Peyer's patch (tissue), 4 donors: ENCODE measurements around the gene ADK. TPM values are rescaled to one million over a fixed set of nuclear protein-coding genes. Genes with fewer than 3 reads are reported as not detected.

Source experiments
- DNase-seq, 3 donors: peaks; one replicate each; pipeline ENCODE4 v3.0.0-alpha.2; 2017 to 2019
- H3K27ac ChIP-seq, 4 donors: fragments of 200-600 bp; sonication (generic); one replicate each; pipeline ENCODE4 v1.5.1; 2016 to 2019
- H3K27me3 ChIP-seq, 2 donors: fragments of 200-600 bp; sonication (generic); one replicate each; pipeline ENCODE4 v1.5.1; 2019
- H3K36me3 ChIP-seq, 3 donors: fragments of 200-600 bp; sonication (generic); one replicate each; pipeline ENCODE4 v1.5.1; 2016 to 2019
- H3K4me1 ChIP-seq, 4 donors: fragments of 200-600 bp; sonication (generic); one replicate each; pipeline ENCODE4 v1.5.1; 2016 to 2019
- H3K4me3 ChIP-seq, 4 donors: fragments of 200-600 bp; sonication (generic); 1 replicate in 3 of 4; 2 replicates in 1 of 4; pipeline ENCODE4 v1.5.1; 2016 to 2019; ENCODE audit warnings: mild to moderate bottlenecking in 1 of 4
- H3K9me3 ChIP-seq, 4 donors: fragments of 200-600 bp; sonication (generic); one replicate each; pipeline ENCODE4 v1.5.1; 2016 to 2019; ENCODE audit warnings: mild to moderate bottlenecking in 1 of 4
- CTCF ChIP-seq, 6 experiments: fragments of 450-650 bp in 4 of 6; fragments of 200-600 bp in 2 of 6; sonication (generic) in 1 of 6; IDR thresholded peaks; one replicate each; pipeline ENCODE4 v1.5.1; 2017 to 2019; ENCODE audit warnings: antibody characterized with exemption in 6 of 6, mild to moderate bottlenecking in 3 of 6, moderate library complexity in 1 of 6
- POLR2A ChIP-seq, 2 donors: fragments of 450-650 bp; IDR thresholded peaks; one replicate each; pipeline ENCODE4 v1.5.1; 2017; ENCODE audit warnings: antibody characterized with exemption in 2 of 2, mild to moderate bottlenecking in 2 of 2, moderate library complexity in 2 of 2
- total RNA-seq, 4 donors: library from RNA; depleted of rRNA; stranded (reverse); fragments of >200 nt; gene quantifications; one replicate each; pipeline ENCODE4 v1.1.0, GENCODE V29; 2016

Gene ADK
- total RNA-seq, 4 donors from 2014 or later, result 7.4 to 50.3 (median 14.3) TPM

GRCh38 chr10:74118804-74119203 lies 32.2 kb upstream of the ADK start:
- TF ChIP-seq POLR2A (IDR thresholded peaks at IDR 0.05) (no peak), CTCF (IDR thresholded peaks at IDR 0.05) (no peak)
- Histone ChIP-seq H3K4me3 (no peak overlapping the region), H3K36me3 (peaks cover 0 to 92% (median 0%) of the 10 kb centered on the region in 3 donors), H3K27me3 (no peaks in the 10 kb centered on the region), H3K9me3 (no peaks in the 10 kb centered on the region), H3K4me1 (no peaks in the 10 kb centered on the region), H3K27ac (peak overlapping the region in 1 of 4 donors; percentile 11)
- DNase-seq, result peak in 2 of 3 donors; percentile 60 to 63

GRCh38 chr10:74120911-74121310 lies 30.1 kb upstream of the ADK start:
- DNase-seq, result no peak
- H3K4me1 ChIP-seq, result no peaks in the 10 kb centered on the region
- TF ChIP-seq POLR2A (IDR thresholded peaks at IDR 0.05), result no peak
- no peak for TF ChIP-seq CTCF (IDR thresholded peaks at IDR 0.05)
- no peaks in the 10 kb centered on the region for H3K9me3 ChIP-seq
- no peaks in the 10 kb centered on the region for H3K27me3 ChIP-seq
- H3K27ac ChIP-seq, result no peak overlapping the region
- peaks cover 0 to 83% (median 0%) of the 10 kb centered on the region in 3 donors for H3K36me3 ChIP-seq
- no peak overlapping the region for H3K4me3 ChIP-seq

- Histone ChIP-seq H3K36me3 (peaks cover 0 to 81% (median 0%) of the 10 kb centered on the region in 3 donors), H3K4me3 (no peak overlapping the region), H3K4me1 (no peaks in the 10 kb centered on the region), H3K9me3 (no peaks in the 10 kb centered on the region), H3K27me3 (no peaks in the 10 kb centered on the region), H3K27ac (no peak overlapping the region)
- no peak for DNase-seq
- no peak for TF ChIP-seq CTCF (IDR thresholded peaks at IDR 0.05)
- TF ChIP-seq POLR2A (IDR thresholded peaks at IDR 0.05), result no peak
Observed at GRCh38 chr10:74121368-74121767, 29.7 kb upstream of the ADK start.

GRCh38 chr10:74122060-74122459 lies 29.0 kb upstream of the ADK start:
- H3K4me3 ChIP-seq, result no peak overlapping the region
- H3K27ac ChIP-seq, result no peak overlapping the region
- no peaks in the 10 kb centered on the region for H3K9me3 ChIP-seq
- no peaks in the 10 kb centered on the region for H3K27me3 ChIP-seq
- DNase-seq, result no peak
- peaks cover 0 to 85% (median 0%) of the 10 kb centered on the region in 3 donors for H3K36me3 ChIP-seq
- TF ChIP-seq POLR2A (IDR thresholded peaks at IDR 0.05), result no peak
- TF ChIP-seq CTCF (IDR thresholded peaks at IDR 0.05), result no peak
- H3K4me1 ChIP-seq, result no peaks in the 10 kb centered on the region

GRCh38 chr10:74123081-74123480 lies 27.9 kb upstream of the ADK start:
- no peak overlapping the region for H3K4me3 ChIP-seq
- no peak for DNase-seq
- H3K9me3 ChIP-seq, result no peaks in the 10 kb centered on the region
- no peak for TF ChIP-seq CTCF (IDR thresholded peaks at IDR 0.05)
- TF ChIP-seq POLR2A (IDR thresholded peaks at IDR 0.05), result no peak
- no peaks in the 10 kb centered on the region for H3K4me1 ChIP-seq
- peaks cover 0 to 82% (median 0%) of the 10 kb centered on the region in 3 donors for H3K36me3 ChIP-seq
- H3K27ac ChIP-seq, result no peak overlapping the region
- no peaks in the 10 kb centered on the region for H3K27me3 ChIP-seq
